ENCODE results near the gene NR1H2. TPM values are rescaled to one million over a fixed set of nuclear protein-coding genes. Genes with fewer than 3 reads are reported as not detected.

Gene NR1H2
- total and polyA plus RNA-seq, 10 of the 15 experiments (the other 5 are each of a cell fraction or from before 2014, with no cell fraction given), result 0.05 to 54.2 (median 35.1) TPM

GRCh38 chr19:50419580-50420035 lies 43.4 kb downstream of the NR1H2 start (continued):
- TF ChIP-seq MTA2 (IDR thresholded peaks at IDR 0.05; ENCODE audit: low read depth) (peak; percentile 49; the same call in 1 of the 2 replicates), SIX5 (IDR thresholded peaks at IDR 0.05; ENCODE audit: low read depth, low read length, severe bottlenecking) (no peak), NR2C2 (IDR thresholded peaks at IDR 0.05; ENCODE audit: borderline replicate concordance, control insufficient read depth, insufficient read length, low read depth) (no peak), BHLHE40 (IDR thresholded peaks at IDR 0.05; ENCODE audit: borderline replicate concordance in 1 of 2, low read depth in 2 of 2, low read length in 1 of 2) (peak; percentile 47 to 67; a peak in 3 of 4 replicates), NKRF (conservative IDR thresholded peaks at IDR 0.05) (peak; percentile 66; the same call in 1 of the 2 replicates), TCF3 (IDR thresholded peaks at IDR 0.05; ENCODE audit: borderline replicate concordance, insufficient read depth, low read depth, low read length) (peak; percentile 78; the same call in 1 of the 2 replicates), SUZ12 (IDR thresholded peaks at IDR 0.05; ENCODE audit: unreplicated experiment) (no peak), RUNX3 (IDR thresholded peaks at IDR 0.05; ENCODE audit: low read length) (peak; percentile 88), JUNB (IDR thresholded peaks at IDR 0.05) (no peak), CEBPZ (IDR thresholded peaks at IDR 0.05; ENCODE audit: low read depth, low read length) (no peak), RELB (IDR thresholded peaks at IDR 0.05; ENCODE audit: low read depth) (peak; percentile 20; the same call in 1 of the 2 replicates), FOXM1 (IDR thresholded peaks at IDR 0.05; ENCODE audit: low read depth, low read length) (no peak; the same call in 1 of the 2 replicates), YY1 (IDR thresholded peaks at IDR 0.05; ENCODE audit: low read depth, low read length) (0 out of 2 replicates have a peak, but pooled peaks have one; percentile 32), PAX8 (IDR thresholded peaks at IDR 0.05) (no peak), PAX5 (IDR thresholded peaks at IDR 0.05; ENCODE audit: borderline replicate concordance, low read depth, low read length) (peak; percentile 55; the same call in 1 of the 2 replicates), NFYB (IDR thresholded peaks at IDR 0.05; ENCODE audit: insufficient read depth, low read depth, low read length) (no peak), MAX (IDR thresholded peaks at IDR 0.05; ENCODE audit: low read depth, low read length) (no peak; the same call in 1 of the 2 replicates), STAT1 (conservative IDR thresholded peaks at IDR 0.05) (no peak), SREBF2 (IDR thresholded peaks at IDR 0.05; ENCODE audit: low read length) (no peak), ZBTB33 (IDR thresholded peaks at IDR 0.05) (no peak), NBN (IDR thresholded peaks at IDR 0.05) (no peak), POU2F2 (IDR thresholded peaks at IDR 0.05; ENCODE audit: borderline replicate concordance, low read depth, low read length) (peak; percentile 98)

Measured in GM12878 (cell line).